NT2/D1 (cell line): ENCODE measurements around the gene DDX31.

Source experiments
- SUZ12 ChIP-seq: IDR thresholded peaks from 2 replicates; pipeline ENCODE4 v1.6.1; 2011; ENCODE audit not compliant: insufficient read length, insufficient read depth; ENCODE audit errors: extremely low read depth
- YY1 ChIP-seq: IDR thresholded peaks from 2 replicates; pipeline ENCODE4 v1.6.1; 2011; ENCODE audit not compliant: insufficient read length, insufficient read depth
- ZNF274 ChIP-seq: IDR thresholded peaks from 2 replicates; pipeline ENCODE4 v1.6.1; 2011; ENCODE audit warnings: mild to moderate bottlenecking, low read depth, low read length

DNA sequence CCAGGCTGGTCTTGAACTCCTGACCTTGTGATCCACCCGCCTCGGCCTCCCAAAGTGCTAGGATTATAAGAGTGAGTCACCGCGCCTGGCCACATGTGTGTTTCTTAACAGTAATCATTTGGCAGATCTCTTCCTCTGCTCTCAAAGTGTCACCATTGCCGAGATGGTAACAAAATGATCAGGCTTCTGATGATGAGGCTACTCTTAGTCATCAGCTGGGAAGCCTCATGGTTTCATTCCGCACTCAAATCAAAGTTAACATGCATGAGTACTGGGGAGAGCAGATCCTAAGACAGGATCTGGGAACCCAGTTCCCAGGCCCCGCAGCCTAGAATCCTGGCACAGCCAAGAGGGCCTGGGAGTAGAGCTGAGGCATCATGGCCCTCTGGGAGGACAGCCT lies 60.0 kb downstream of the DDX31 start:
- no peak for TF ChIP-seq YY1
- no peak for TF ChIP-seq ZNF274
- no peak for TF ChIP-seq SUZ12
